Measurements from ENCODE around the gene HNRNPLL.
A peak's percentile ranks its signal among the peaks of the same experiment; 100 is the strongest.

Gene HNRNPLL

GRCh38 chr2:38526195-38526594, 76.5 kb downstream of the HNRNPLL start:
- DNase-seq = no peak

DNA sequence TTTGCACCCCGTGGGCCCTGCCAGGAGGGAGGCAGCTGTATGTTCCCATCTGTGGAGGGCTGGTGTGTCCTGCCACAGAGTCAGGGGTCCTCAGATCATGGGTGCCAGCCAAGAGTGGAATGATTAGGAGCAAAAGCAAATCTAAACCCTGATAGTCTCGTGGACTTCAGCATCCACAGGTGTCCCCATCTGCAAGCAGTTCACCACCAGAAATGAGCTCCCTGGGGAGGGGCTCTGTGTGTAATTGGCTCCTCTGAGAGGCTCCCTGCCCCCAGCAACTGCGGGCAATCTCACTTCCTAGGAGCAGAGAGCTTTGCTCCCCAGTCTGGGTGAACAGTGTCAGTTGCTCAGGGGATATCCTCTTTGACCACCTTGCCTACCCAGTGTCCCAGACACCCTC, 78.1 kb downstream of the HNRNPLL start:
- peak; percentile 46 to 67 for DNase-seq

- peak in 1 of 2 experiments; percentile 32 for DNase-seq
Measured at GRCh38 chr2:38523728-38524437, 78.8 kb downstream of the HNRNPLL start.

- peak; percentile 69 to 92 for DNase-seq
Measured at GRCh38 chr2:38522754-38523349, 79.9 kb downstream of the HNRNPLL start.

GRCh38 chr2:38521835-38522234, 80.9 kb downstream of the HNRNPLL start:
- DNase-seq = no peak

GRCh38 chr2:38517284-38517683, 85.4 kb downstream of the HNRNPLL start:
- DNase-seq = no peak

DNA sequence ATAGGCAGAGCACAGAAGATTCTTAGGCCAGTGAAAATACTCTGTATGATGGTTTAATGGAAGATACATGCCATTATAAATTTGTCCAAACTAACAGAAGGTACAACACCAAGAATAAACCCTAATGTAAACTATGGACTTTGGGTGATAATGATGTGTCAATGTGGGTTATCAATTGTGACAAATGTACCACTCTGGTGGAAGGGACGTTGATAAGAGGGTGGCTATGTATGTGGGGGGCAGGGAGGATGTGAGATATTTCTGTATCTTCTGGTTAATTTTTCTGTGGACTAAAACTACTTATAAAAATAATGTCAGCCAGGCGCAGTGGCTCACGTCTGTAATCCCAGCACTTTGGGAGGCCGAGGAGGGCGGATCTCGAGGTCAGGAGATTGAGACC, 86.2 kb downstream of the HNRNPLL start:
- DNase-seq = no peak

GRCh38 chr2:38516122-38516521, 86.6 kb downstream of the HNRNPLL start:
- DNase-seq = no peak

DNA sequence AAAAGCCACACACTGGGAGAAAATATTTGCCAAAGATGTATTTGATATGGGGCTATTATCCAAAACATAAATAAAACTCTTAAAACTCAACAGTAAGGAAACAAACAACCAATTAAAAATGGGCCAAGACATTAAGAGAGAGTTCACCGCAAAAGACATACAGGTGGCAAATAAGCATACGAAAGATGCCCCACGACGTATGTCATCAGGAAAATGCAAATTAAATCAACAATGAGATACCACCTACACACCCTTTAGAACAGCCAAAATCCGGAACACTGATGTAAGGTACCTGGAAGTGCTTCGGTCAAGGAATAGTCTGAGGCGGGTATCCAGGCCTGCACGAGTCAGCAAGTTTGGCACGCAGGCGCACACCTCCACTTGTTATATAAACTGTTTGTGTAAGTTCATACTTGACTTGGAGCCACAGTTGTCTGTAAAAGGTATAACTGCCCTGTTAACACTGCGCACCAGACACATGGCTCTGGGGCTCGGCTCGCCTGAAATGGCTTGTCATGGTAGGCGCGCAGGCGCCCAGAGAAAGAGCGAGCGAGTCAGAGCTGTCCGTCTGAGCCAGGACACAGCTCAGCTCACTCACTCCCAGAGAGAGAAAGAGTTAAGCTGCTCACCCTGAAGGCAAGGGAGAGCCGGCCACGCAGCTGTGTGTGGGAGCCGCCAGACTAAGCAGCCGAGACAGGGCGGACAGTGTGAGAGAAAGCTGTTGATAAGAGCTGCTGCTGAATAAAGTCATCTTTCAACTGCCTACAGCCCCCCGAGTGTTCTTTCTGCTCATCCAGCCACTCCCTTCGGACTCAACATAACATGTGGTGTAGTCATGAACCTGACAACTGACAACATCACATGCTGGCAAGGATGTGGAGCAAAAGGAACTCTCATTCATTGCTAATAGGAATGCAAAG, 87.3 kb downstream of the HNRNPLL start:
- DNase-seq = no peak

DNA sequence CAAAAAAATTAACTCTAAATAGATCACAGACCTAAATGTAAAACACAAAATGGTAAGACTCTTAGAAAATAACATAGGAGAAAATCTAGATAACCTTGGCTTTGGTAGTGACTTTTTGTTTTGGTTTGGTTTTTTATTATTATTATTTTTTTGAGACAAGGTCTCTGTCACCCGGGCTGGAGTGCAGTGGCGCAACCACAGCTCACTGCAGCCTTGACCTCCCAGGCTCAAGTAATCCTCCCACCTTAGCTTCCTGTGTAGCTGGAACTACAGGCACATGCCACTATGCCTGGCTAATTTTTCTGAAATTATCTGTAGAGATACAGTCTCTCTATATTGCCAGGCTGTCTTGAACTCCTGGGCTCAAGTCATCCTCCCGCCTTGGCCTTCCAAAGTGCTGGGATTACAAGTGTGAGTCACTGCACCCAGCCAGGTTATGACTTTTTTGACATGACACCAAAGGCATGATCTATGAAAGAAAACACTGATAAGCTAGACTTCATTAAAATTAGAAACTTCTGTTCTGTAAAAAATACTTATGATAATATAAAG, 88.0 kb downstream of the HNRNPLL start:
- DNase-seq = no peak

DNA sequence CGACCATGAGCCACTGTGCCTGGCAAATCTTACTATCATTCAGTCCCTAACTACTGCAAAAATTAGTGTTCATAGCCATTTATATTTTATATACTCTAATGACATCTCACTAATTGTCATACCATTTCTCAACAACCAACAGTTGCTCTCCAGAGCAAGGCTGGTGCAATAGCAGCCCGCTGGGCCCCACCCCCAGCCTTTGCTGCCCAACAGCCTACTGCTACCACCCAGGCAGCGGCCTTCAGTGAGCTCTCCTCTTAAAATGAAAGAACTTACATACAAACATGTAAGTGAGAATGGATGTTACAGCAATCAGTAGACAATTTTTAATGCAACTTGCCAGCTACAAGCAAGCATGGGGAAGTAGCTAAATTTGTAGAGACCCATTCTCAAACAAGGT, 90.5 kb downstream of the HNRNPLL start:
- DNase-seq = no peak

All from NCI-H524 (cell line).